Suprapubic skin (tissue), 4 donors: ENCODE measurements around the gene TSN. TPM values are rescaled to one million over a fixed set of nuclear protein-coding genes. Genes with fewer than 3 reads are reported as not detected.
"Not testable (repeated sequence)": the region's sequence is repeated elsewhere in the genome, so short reads cannot be mapped to it uniquely, and the experiment has no call there.

Experiments used
- DNase-seq, 2 donors: peaks; one replicate each; pipeline ENCODE4 v3.0.0-alpha.2; 2019; ENCODE audit warnings: low spot score in 2 of 2
- H3K27ac ChIP-seq: fragments of 200-600 bp; sonication (generic); one replicate; pipeline ENCODE4 v1.5.1; 2019
- H3K27me3 ChIP-seq: fragments of 200-600 bp; sonication (generic); one replicate; pipeline ENCODE4 v1.5.1; 2019
- H3K36me3 ChIP-seq: fragments of 200-600 bp; sonication (generic); one replicate; pipeline ENCODE4 v1.5.1; 2019
- H3K4me1 ChIP-seq: fragments of 200-600 bp; sonication (generic); one replicate; pipeline ENCODE4 v1.5.1; 2019
- H3K4me3 ChIP-seq: fragments of 200-600 bp; sonication (generic); one replicate; pipeline ENCODE4 v1.5.1; 2019; ENCODE audit warnings: mild to moderate bottlenecking
- H3K9me3 ChIP-seq: fragments of 200-600 bp; sonication (generic); one replicate; pipeline ENCODE4 v1.5.1; 2019
- CTCF ChIP-seq, 2 donors: fragments of 200-600 bp in 1 of 2; fragments of 450-650 bp in 1 of 2; sonication (generic) in 1 of 2; IDR thresholded peaks; one replicate each; pipeline ENCODE4 v1.5.1; 2016 to 2019; ENCODE audit warnings: antibody characterized with exemption in 2 of 2, mild to moderate bottlenecking in 1 of 2, moderate library complexity in 1 of 2
- EP300 ChIP-seq: sonication (generic); formaldehyde crosslinking; IDR thresholded peaks from one replicate; pipeline ENCODE4 v1.6.1; 2017; ENCODE audit warnings: antibody characterized with exemption
- POLR2A ChIP-seq, 2 donors: fragments of 450-650 bp; IDR thresholded peaks; one replicate each; pipeline ENCODE4 v1.6.1; 2017; ENCODE audit warnings: antibody characterized with exemption in 2 of 2, mild to moderate bottlenecking in 2 of 2, moderate library complexity in 2 of 2
- POLR2AphosphoS5 ChIP-seq, 3 donors: sonication (generic); formaldehyde crosslinking; IDR thresholded peaks; one replicate each; pipeline ENCODE4 v1.6.1; 2017; ENCODE audit warnings: antibody characterized with exemption in 3 of 3
- WGBS: methylation state at CpG from one replicate; pipeline ENCODE4 v1.1.5; 2018; 5-methylcytosine and 5-hydroxymethylcytosine counted together
- total RNA-seq, 4 donors: library from RNA; depleted of rRNA; stranded (reverse); fragments of >200 nt; gene quantifications; one replicate each; pipeline ENCODE4 v1.1.0, GENCODE V29; 2016

TSN gene
- total RNA-seq, 4 donors from 2014 or later = 24.1 to 45.2 (median 41.6) TPM

- Histone ChIP-seq H3K36me3 (peaks cover 25% of the 10 kb centered on the region), H3K9me3 (no peaks in the 10 kb centered on the region), H3K4me1 (peaks cover 7% of the 10 kb centered on the region), H3K27me3 (no peaks in the 10 kb centered on the region), H3K4me3 (no peak overlapping the region), H3K27ac (no peak overlapping the region)
- WGBS = 72% methylated on average over 5 of the region's 5 CpGs
- no peak for TF ChIP-seq CTCF (IDR thresholded peaks at IDR 0.05)
- TF ChIP-seq POLR2A (IDR thresholded peaks at IDR 0.05) = no peak
- TF ChIP-seq POLR2AphosphoS5 (IDR thresholded peaks at IDR 0.05) = no peak
- no peak for TF ChIP-seq EP300
- DNase-seq = peak in 1 of 2 donors; percentile 54
Observed at GRCh38 chr2:121723316-121723715, 32.1 kb upstream of the TSN start.

GRCh38 chr2:121727332-121727731 is 28.1 kb upstream of the TSN start:
- H3K27ac ChIP-seq = no peak overlapping the region
- H3K36me3 ChIP-seq = peaks cover 66% of the 10 kb centered on the region
- H3K27me3 ChIP-seq = no peaks in the 10 kb centered on the region
- no peak for TF ChIP-seq POLR2AphosphoS5 (IDR thresholded peaks at IDR 0.05)
- TF ChIP-seq CTCF (IDR thresholded peaks at IDR 0.05) = no peak
- TF ChIP-seq EP300 = no peak
- no peak for TF ChIP-seq POLR2A (IDR thresholded peaks at IDR 0.05)
- no peak overlapping the region for H3K4me3 ChIP-seq
- 94% methylated on average over 2 of the region's 2 CpGs for WGBS
- H3K9me3 ChIP-seq = no peaks in the 10 kb centered on the region
- H3K4me1 ChIP-seq = peaks cover 3% of the 10 kb centered on the region
- no peak for DNase-seq

- Histone ChIP-seq H3K27ac (no peak overlapping the region), H3K4me1 (no peaks in the 10 kb centered on the region), H3K9me3 (no peaks in the 10 kb centered on the region), H3K4me3 (no peak overlapping the region), H3K36me3 (peaks cover 72% of the 10 kb centered on the region), H3K27me3 (no peaks in the 10 kb centered on the region)
- TF ChIP-seq POLR2AphosphoS5 (IDR thresholded peaks at IDR 0.05) = no peak
- no peak for TF ChIP-seq CTCF (IDR thresholded peaks at IDR 0.05)
- TF ChIP-seq POLR2A (IDR thresholded peaks at IDR 0.05) = no peak
- no peak for TF ChIP-seq EP300
- DNase-seq = no peak
Observed at GRCh38 chr2:121727950-121728349, 27.5 kb upstream of the TSN start.

- Histone ChIP-seq H3K9me3 (no peaks in the 10 kb centered on the region), H3K4me3 (no peak overlapping the region), H3K27me3 (no peaks in the 10 kb centered on the region), H3K27ac (no peak overlapping the region), H3K36me3 (peaks cover 85% of the 10 kb centered on the region), H3K4me1 (peaks cover 18% of the 10 kb centered on the region)
- no peak for TF ChIP-seq POLR2A (IDR thresholded peaks at IDR 0.05)
- no peak for TF ChIP-seq EP300
- TF ChIP-seq POLR2AphosphoS5 (IDR thresholded peaks at IDR 0.05) = no peak
- no peak for TF ChIP-seq CTCF (IDR thresholded peaks at IDR 0.05)
- 80% methylated on average over 6 of the region's 6 CpGs for WGBS
- no peak for DNase-seq
Observed at GRCh38 chr2:121731366-121731765, 24.1 kb upstream of the TSN start.

- not testable (repeated sequence) for H3K9me3 ChIP-seq, H3K4me3 ChIP-seq, H3K27ac ChIP-seq, H3K27me3 ChIP-seq
- 95% methylated on average over 11 of the region's 11 CpGs for WGBS
- peak in 1 of 2 donors; percentile 65 for DNase-seq
- peaks cover 53% of the 10 kb centered on the region for H3K36me3 ChIP-seq
- H3K4me1 ChIP-seq = peaks cover 18% of the 10 kb centered on the region
Observed at GRCh38 chr2:121734544-121734943, 20.9 kb upstream of the TSN start.

- TF ChIP-seq CTCF (IDR thresholded peaks at IDR 0.05) (no peak), POLR2A (IDR thresholded peaks at IDR 0.05) (no peak), EP300 (no peak), POLR2AphosphoS5 (IDR thresholded peaks at IDR 0.05) (no peak)
- Histone ChIP-seq H3K36me3 (peaks cover 43% of the 10 kb centered on the region), H3K9me3 (no peaks in the 10 kb centered on the region), H3K4me1 (peaks cover 18% of the 10 kb centered on the region), H3K27me3 (no peaks in the 10 kb centered on the region), H3K27ac (peak overlapping the region; percentile 87), H3K4me3 (peak overlapping the region; percentile 92)
- WGBS = 22% methylated on average over 10 of the region's 10 CpGs
- DNase-seq = peak in 1 of 2 donors; percentile 40
Observed at GRCh38 chr2:121735518-121736074, 19.9 kb upstream of the TSN start.
